GM21528 (cell line): Measurements from ENCODE around the gene PTX3.

Source experiments
- ATAC-seq: cut with Tn5 transposase; IDR thresholded peaks from one replicate; pipeline ENCODE4 v1.9.1; 2021; ENCODE audit warnings: mild to moderate bottlenecking, moderate library complexity; ENCODE audit not compliant: unreplicated experiment, low FRiP score

Gene PTX3

GRCh38 chr3:157436583-157437291 lies at the start of gene PTX3:
TSS of gene PTX3 (plus strand) at chr3:157436850. CDS start at chr3:157436934, 84 bp downstream.
- ATAC-seq, result no peak

- no peak for ATAC-seq
These were observed 48.8 kb upstream of the PTX3 start for GRCh38 chr3:157387708-157388435.

- no peak for ATAC-seq
These were observed 47.7 kb upstream of the PTX3 start for GRCh38 chr3:157388976-157389375.

- no peak for ATAC-seq
These were observed 45.7 kb upstream of the PTX3 start for GRCh38 chr3:157390713-157391515.

- no peak for ATAC-seq
These were observed 44.5 kb upstream of the PTX3 start for GRCh38 chr3:157392104-157392503.

- ATAC-seq, result no peak
These were observed 43.5 kb upstream of the PTX3 start for GRCh38 chr3:157393113-157393512.

DNA sequence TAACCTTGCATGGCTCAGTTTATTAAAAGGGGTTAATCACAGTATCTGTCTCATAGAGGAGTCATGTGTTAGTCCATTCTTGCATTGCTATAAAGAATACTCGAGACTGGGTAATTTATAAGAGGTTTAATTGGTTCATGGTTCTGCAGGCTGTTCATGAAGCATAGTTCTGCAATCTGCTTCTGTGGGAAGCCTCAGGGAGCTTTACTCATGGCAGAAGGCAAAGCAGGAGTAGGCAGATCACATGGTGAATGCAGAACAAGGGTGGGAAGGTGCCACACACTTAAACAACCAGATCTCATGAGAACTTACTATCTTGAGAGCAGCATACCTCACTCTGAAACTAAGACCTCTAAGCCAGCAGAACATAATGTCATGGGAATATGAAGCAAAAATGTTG lies 42.2 kb upstream of the PTX3 start:
- ATAC-seq, result no peak

- ATAC-seq, result no peak
These were observed 38.1 kb upstream of the PTX3 start for GRCh38 chr3:157398598-157398997.

- no peak for ATAC-seq
These were observed 32.3 kb upstream of the PTX3 start for GRCh38 chr3:157404381-157404780.

DNA sequence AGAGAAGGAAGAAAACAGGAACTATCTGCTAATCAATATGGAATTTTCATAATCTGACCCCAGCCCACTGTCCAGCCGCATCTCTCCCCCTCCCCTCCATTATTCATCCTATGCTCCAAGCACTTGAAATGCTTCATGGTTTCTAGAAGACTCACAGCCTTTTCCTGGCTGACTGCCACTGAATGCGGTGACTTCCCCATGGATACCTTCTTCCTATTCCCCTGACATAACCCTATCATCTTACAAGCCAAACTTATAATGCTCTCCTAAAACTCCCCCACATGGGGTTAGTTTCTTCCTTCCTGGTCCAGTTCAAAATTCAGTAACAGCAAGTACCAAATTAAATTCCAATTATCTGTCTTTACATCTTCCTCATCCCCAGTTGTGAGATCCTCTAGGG lies 31.2 kb upstream of the PTX3 start:
- no peak for ATAC-seq

DNA sequence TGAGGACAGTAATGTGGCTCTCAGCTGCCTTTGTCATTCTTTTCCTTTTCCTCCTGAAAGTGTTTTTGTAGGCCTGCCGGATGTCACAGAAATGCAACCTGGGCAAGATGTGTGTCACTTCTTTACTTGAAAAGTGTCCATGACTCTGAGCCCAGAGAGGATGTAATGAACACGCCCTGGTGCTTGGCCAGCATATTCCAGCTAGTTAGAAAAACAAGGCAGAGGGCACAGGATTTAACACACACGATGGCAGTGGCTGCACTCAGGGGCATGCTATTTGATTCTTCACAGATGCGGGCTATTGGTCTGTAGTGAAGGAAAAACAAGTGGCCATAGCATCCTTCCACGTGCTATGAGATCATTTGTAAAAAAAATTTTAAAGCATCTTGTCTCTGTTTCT lies 30.3 kb upstream of the PTX3 start:
- no peak for ATAC-seq

DNA sequence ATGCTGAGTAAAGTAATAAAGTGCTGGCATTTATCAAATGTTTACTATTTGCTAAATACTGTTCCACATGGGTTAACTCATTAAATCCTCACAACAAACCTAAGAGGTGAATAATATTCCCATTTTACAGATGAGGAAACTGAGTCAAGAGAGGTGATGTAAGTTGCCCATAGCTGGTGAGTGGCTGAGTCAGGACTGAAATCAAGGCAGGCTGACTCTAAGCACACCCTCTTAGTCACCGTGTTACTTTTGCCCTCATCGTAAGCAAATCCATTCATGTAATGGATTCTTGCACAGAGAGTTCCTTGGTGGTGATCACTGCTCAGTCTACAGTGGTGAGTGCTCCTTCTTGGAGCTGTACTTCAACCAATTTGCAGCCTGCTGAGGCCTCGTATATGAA lies 28.9 kb upstream of the PTX3 start:
- ATAC-seq, result no peak

DNA sequence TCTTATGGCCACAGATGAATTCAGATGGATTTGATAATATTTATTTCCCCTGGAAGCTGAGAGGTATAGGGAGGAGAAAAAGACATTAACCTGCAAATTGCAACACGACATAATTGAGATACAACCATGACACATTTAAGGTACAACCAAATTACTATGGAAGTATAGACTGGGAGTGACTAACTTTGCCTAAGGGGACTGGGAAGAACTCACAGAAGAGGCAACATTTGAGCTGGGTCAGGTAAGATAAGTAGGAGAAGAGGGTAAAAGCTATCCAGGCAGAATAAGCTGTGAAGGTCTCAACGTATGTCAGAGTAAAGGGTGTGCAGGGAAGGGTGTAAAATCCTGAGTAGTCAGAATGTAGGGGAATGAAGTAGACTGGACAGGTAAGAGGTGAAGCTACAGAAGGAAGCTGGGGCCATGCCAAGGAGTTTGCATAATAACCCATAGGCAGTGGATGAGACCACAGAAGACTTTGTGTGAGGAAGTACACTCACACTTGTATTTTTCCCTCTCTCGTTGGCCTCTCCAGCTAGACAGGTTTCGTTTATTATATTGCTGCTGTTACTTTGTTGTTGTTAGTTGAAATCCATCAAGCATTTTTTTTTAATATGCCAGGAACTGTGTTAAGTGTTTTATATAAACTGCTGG lies 28.0 kb upstream of the PTX3 start:
- ATAC-seq, result no peak

DNA sequence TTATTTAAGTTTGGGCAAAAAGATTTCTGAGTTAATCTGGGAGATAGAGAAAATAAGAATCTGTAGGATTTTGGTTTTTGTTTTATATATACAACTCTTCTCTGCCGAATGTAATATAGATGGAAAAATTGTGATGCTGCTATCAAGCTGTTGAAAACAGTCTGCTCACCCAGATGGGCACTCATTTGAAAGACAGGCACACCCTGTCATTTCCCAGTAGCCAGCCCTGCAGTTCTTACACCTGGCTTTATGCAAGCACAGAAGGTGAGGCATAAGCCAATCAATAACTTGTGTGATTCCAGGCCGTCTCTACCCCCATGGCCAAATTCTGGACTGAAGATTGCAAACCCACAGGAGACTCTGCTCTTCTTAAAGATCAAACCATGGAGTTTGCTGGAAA lies 27.1 kb upstream of the PTX3 start:
- ATAC-seq, result no peak

- no peak for ATAC-seq
These were observed 25.7 kb upstream of the PTX3 start for GRCh38 chr3:157410945-157411344.

GRCh38 chr3:157412323-157412855 lies 24.3 kb upstream of the PTX3 start:
- no peak for ATAC-seq

DNA sequence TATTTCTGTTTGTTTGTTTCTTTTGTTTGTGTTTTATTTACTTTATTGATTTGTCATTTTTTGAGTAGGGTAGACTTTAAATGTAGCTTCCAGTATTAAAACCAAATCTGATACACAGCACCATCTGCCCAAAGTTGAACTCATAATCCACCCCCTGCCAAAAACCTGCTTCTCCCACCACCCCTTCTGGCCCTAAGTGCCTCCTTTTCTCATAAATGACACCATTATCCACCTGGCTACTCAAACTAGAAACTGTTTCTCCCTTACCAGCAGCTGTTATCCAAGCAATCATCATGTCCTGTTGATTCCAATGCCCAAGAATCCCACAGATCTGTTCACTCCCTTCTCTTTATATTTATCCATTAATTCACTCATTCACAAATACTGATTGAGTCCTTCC lies 21.8 kb upstream of the PTX3 start:
- ATAC-seq, result no peak

DNA sequence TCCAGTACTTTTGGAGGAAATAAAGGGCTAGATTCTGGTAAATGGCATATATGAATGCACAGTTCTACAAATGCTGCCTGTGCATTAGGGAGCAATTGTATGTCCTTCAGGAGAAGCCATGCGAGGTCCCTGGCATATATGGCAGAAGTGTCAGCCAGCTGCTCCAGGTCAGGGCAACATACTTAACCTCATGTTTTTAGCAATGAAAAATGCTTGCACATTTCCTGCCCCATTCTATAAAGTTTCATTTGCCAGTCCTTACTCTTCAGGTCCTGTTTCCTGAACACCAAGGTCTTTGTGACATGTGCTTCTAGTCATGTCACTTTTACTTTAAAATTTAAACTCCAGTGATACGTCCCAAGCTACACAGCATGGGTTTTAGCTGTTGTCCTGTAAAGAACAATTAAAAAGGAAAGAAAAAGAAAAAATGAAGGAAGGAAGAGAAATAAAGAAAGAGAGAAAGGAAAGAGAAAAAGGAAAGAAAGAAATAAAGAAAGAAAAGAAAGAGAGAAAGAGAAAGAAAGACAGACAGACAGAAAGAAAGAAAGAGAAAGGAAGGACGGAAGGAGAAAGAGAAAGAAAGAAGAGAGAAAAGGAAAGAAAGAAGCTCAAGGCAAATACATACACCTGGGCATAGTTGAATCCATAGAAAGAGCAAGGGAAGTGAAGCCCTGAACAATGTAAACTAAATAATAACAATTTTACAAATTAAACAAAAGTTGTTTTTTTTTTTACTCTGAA lies 20.1 kb upstream of the PTX3 start:
- no peak for ATAC-seq

DNA sequence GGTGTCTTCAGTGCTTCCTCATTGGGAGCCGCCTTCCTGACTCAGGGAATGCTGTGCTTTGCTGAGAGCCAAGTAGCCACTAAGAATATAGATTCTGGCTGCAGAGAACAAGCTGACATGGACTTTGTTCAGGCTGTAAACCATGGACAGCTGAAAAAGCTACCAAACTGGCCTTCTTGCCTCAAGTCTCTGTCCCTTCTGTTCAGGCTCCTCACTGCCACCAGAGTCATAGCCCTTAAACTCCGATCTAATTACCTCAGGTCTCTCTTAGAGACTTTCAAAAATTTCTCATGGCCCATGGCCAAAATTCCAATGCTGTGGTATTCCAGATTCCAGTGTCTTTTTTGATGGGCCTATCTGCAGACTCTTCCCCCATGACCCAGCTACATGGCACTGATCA lies 19.4 kb upstream of the PTX3 start:
- no peak for ATAC-seq

- no peak for ATAC-seq
These were observed 18.5 kb upstream of the PTX3 start for GRCh38 chr3:157418104-157418503.
